SK-N-SH treated with all-trans-retinoic acid at 6 μM for 48 hours (cell line): Measurements from ENCODE around the gene HTR3E.

Source experiments
- ISL1 ChIP-seq: fragments of 250-450 bp; sonication (Bioruptor Pico); IDR thresholded peaks from 2 replicates; pipeline ENCODE4 v2.1.2; 2022; ENCODE audit warnings: mild to moderate bottlenecking, moderate library complexity
- POU6F1 ChIP-seq: fragments of 250-450 bp; sonication (Bioruptor Pico); IDR thresholded peaks from 2 replicates; pipeline ENCODE4 v1.8.0; 2021; ENCODE audit warnings: low read depth, mild to moderate bottlenecking, moderate library complexity, borderline replicate concordance
- RARB ChIP-seq: fragments of 250-450 bp; sonication (Bioruptor Pico); IDR thresholded peaks from 2 replicates; pipeline ENCODE4 v1.8.0; 2021; ENCODE audit warnings: mild to moderate bottlenecking, moderate library complexity
- SNAI2 ChIP-seq: fragments of 250-450 bp; sonication (Bioruptor Pico); IDR thresholded peaks from 2 replicates; pipeline ENCODE4 v1.5.0; 2020; ENCODE audit warnings: mild to moderate bottlenecking, moderate library complexity
- TOX ChIP-seq: fragments of 250-450 bp; sonication (Bioruptor Pico); IDR thresholded peaks from 2 replicates; pipeline ENCODE4 v1.8.0; 2021; ENCODE audit warnings: mild to moderate bottlenecking, moderate library complexity, borderline replicate concordance
- ZNF565 ChIP-seq: fragments of 450-650 bp; formaldehyde crosslinking; conservative IDR thresholded peaks from 2 replicates; pipeline ENCODE4 v1.5.0; 2020; ENCODE audit warnings: low read depth, mild to moderate bottlenecking, moderate library complexity
- ZNF8 ChIP-seq: fragments of 450-650 bp; formaldehyde crosslinking; IDR thresholded peaks from 2 replicates; pipeline ENCODE4 v1.5.0; 2020; ENCODE audit warnings: mild to moderate bottlenecking, moderate library complexity
- TF ChIP-seq, protein P1 (sequence below): fragments of 250-450 bp; sonication (Bioruptor Pico); IDR thresholded peaks from 2 replicates; pipeline ENCODE4 v1.8.0; 2020; ENCODE audit warnings: mild to moderate bottlenecking, moderate library complexity, borderline replicate concordance
- TF ChIP-seq, protein P2 (sequence below): fragments of 250-450 bp; sonication (Bioruptor Pico); IDR thresholded peaks from 2 replicates; pipeline ENCODE4 v1.5.0; 2020; ENCODE audit warnings: mild to moderate bottlenecking, moderate library complexity

GRCh38 chr3:184143327-184143726, 46.5 kb downstream of the HTR3E start:
- TF ChIP-seq, protein P1, sequence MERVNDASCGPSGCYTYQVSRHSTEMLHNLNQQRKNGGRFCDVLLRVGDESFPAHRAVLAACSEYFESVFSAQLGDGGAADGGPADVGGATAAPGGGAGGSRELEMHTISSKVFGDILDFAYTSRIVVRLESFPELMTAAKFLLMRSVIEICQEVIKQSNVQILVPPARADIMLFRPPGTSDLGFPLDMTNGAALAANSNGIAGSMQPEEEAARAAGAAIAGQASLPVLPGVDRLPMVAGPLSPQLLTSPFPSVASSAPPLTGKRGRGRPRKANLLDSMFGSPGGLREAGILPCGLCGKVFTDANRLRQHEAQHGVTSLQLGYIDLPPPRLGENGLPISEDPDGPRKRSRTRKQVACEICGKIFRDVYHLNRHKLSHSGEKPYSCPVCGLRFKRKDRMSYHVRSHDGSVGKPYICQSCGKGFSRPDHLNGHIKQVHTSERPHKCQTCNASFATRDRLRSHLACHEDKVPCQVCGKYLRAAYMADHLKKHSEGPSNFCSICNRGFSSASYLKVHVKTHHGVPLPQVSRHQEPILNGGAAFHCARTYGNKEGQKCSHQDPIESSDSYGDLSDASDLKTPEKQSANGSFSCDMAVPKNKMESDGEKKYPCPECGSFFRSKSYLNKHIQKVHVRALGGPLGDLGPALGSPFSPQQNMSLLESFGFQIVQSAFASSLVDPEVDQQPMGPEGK (CRISPR knock-in tag) = no peak
- TF ChIP-seq ISL1 (CRISPR knock-in tag) = no peak
- TF ChIP-seq, protein P2, sequence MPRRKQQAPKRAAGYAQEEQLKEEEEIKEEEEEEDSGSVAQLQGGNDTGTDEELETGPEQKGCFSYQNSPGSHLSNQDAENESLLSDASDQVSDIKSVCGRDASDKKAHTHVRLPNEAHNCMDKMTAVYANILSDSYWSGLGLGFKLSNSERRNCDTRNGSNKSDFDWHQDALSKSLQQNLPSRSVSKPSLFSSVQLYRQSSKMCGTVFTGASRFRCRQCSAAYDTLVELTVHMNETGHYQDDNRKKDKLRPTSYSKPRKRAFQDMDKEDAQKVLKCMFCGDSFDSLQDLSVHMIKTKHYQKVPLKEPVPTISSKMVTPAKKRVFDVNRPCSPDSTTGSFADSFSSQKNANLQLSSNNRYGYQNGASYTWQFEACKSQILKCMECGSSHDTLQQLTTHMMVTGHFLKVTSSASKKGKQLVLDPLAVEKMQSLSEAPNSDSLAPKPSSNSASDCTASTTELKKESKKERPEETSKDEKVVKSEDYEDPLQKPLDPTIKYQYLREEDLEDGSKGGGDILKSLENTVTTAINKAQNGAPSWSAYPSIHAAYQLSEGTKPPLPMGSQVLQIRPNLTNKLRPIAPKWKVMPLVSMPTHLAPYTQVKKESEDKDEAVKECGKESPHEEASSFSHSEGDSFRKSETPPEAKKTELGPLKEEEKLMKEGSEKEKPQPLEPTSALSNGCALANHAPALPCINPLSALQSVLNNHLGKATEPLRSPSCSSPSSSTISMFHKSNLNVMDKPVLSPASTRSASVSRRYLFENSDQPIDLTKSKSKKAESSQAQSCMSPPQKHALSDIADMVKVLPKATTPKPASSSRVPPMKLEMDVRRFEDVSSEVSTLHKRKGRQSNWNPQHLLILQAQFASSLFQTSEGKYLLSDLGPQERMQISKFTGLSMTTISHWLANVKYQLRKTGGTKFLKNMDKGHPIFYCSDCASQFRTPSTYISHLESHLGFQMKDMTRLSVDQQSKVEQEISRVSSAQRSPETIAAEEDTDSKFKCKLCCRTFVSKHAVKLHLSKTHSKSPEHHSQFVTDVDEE (CRISPR knock-in tag) = no peak
- no peak for TF ChIP-seq RARB (CRISPR knock-in tag)
- no peak for TF ChIP-seq SNAI2 (CRISPR knock-in tag)
- no peak for TF ChIP-seq ZNF8 (CRISPR knock-in tag)
- no peak for TF ChIP-seq POU6F1 (CRISPR knock-in tag)
- no peak for TF ChIP-seq TOX (CRISPR knock-in tag)
- TF ChIP-seq ZNF565 = no peak
